ENCODE data around the gene TMIGD1. TPM values are rescaled to one million over a fixed set of nuclear protein-coding genes. Genes with fewer than 3 reads are reported as not detected.
A peak's percentile ranks its signal among the peaks of the same experiment; 100 is the strongest.

TMIGD1 gene
- total and polyA plus RNA-seq, 12 donors, result not detected

DNA sequence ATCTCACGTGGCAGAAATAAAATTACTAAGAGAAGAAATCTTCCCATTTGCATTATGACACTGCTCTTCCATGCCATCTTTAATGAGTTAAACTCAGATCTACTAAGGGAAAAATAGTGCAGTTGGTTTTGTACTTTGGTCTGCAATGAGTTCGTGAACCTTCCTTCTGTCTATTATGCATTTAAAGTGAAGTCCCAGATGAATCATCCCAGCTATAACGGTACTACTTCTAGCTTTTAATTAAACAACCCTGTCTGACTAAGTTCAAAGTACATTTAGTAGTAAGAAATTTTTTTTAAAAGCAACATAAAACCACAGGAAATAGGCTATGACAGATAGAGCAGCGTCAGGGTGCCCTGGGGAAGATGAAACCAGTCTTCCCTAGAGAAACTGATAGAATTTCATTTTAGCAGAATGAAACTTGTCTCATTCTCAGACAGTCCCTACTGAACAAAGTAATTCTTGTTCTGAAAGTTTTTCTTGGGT is 1.8 kb downstream of the TMIGD1 start:
- H3K27me3 ChIP-seq, result peaks cover 0 to 9% (median 0%) of the 10 kb centered on the region in 7 donors
- H3K36me3 ChIP-seq, result no peaks in the 10 kb centered on the region
- 60 to 65% methylated on average over 4 of the region's 4 CpGs for WGBS, 2 donors
- no peak overlapping the region for H3K4me3 ChIP-seq
- H3K27ac ChIP-seq, result peak overlapping the region in 1 of 10 donors; percentile 66
- TF ChIP-seq, protein P1, sequence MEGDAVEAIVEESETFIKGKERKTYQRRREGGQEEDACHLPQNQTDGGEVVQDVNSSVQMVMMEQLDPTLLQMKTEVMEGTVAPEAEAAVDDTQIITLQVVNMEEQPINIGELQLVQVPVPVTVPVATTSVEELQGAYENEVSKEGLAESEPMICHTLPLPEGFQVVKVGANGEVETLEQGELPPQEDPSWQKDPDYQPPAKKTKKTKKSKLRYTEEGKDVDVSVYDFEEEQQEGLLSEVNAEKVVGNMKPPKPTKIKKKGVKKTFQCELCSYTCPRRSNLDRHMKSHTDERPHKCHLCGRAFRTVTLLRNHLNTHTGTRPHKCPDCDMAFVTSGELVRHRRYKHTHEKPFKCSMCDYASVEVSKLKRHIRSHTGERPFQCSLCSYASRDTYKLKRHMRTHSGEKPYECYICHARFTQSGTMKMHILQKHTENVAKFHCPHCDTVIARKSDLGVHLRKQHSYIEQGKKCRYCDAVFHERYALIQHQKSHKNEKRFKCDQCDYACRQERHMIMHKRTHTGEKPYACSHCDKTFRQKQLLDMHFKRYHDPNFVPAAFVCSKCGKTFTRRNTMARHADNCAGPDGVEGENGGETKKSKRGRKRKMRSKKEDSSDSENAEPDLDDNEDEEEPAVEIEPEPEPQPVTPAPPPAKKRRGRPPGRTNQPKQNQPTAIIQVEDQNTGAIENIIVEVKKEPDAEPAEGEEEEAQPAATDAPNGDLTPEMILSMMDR (IDR thresholded peaks at IDR 0.05), result no peak
- DNase-seq (no peak), ATAC-seq (no peak)
- H3K9me3 ChIP-seq, result no peaks in the 10 kb centered on the region
- intact Hi-C loops (cut with DNase I), result loop anchor here in 3 of 10 donors (10.0 kb wide), 2 partner anchors 207 to 227 kb away; no protein-coding TSS in a partner anchor
- peaks cover 0 to 13% (median 0%) of the 10 kb centered on the region in 9 donors for H3K4me1 ChIP-seq

DNA sequence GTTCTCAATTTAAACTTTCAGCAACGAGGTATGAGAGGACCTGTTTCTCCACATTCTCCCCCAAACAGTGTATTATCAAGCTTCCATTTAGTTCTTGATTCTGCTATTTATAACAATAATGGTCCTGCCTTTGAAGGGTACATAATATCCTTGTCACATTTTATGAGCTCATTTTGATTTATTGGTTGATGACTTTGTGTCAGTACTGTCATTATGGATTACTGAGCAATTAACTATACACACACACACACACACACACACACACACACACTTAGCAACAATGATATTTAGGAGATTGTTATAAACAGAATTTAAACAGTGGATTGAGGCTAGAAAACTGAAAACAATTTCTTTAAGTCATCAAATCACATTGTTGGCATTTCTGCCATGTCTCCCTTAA is 7.0 kb downstream of the TMIGD1 start:
- no peak for ATAC-seq
- Histone ChIP-seq H3K9me3 (no peaks in the 10 kb centered on the region), H3K4me1 (peaks cover 0 to 19% (median 0%) of the 10 kb centered on the region in 9 donors), H3K36me3 (no peaks in the 10 kb centered on the region), H3K4me3 (no peak overlapping the region), H3K27ac (no peak overlapping the region), H3K27me3 (peaks cover 0 to 9% (median 0%) of the 10 kb centered on the region in 7 donors)
- intact Hi-C loops (cut with DNase I), result no loop called here
- TF ChIP-seq, protein P1 (IDR thresholded peaks at IDR 0.05), result no peak
- DNase-seq, result no peak
- 59 to 64% methylated on average over 1 of the region's 1 CpG for WGBS, 2 donors

DNA sequence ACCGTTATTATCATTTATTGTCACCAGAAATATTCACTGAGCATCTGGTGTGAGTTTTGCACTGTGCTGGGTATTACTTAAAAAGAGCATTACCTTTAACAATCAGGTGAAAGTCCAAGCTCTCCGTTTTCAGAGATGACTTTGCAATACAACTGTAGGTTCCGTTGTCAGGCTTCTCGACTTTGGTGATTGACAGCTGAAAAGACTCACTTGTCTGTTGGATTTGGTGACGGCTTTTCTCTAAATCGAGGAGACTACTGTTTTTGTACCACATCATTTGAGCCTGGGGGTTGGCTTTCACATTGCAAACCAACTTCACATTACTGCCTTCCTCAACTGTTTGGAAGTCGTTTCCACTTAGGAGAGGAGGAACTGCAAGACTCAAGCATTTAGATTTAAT is 9.1 kb downstream of the TMIGD1 start:
- H3K27me3 ChIP-seq, result peaks cover 0 to 10% (median 0%) of the 10 kb centered on the region in 7 donors
- no peak overlapping the region for H3K4me3 ChIP-seq
- no peak overlapping the region for H3K27ac ChIP-seq
- ATAC-seq, result no peak
- intact Hi-C loops (cut with DNase I), result no loop called here
- no peaks in the 10 kb centered on the region for H3K36me3 ChIP-seq
- 74 to 82% methylated on average over 7 of the region's 7 CpGs for WGBS, 2 donors
- H3K9me3 ChIP-seq, result no peaks in the 10 kb centered on the region
- no peak for DNase-seq
- H3K4me1 ChIP-seq, result peaks cover 0 to 17% (median 0%) of the 10 kb centered on the region in 9 donors
- TF ChIP-seq, protein P1 (IDR thresholded peaks at IDR 0.05), result no peak

DNA sequence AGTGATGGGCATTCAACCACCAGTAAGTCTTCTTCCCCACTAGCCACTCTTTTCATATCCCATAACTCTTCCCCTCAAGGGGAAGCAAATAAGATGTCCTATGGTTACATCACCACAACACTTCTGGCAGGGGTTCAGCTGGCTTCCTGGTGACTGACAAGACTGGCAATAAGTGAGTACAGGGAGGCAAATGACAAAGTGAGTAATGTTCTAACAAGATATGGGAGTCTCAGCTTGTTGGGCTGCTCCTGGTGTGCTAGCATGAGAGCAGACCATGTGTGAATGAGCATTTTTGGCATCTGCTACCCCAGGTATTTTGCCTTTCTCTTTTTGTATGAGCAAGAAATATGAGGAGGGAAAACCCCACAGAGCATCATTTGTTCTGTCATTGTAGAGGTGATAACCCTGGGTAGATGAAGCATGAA is 9.9 kb downstream of the TMIGD1 start:
- ATAC-seq, result no peak
- no peak for DNase-seq
- TF ChIP-seq, protein P1 (IDR thresholded peaks at IDR 0.05), result no peak

More for the DNA sequence above, 9.9 kb downstream of the TMIGD1 start:
- Histone ChIP-seq H3K36me3 (no peaks in the 10 kb centered on the region), H3K27me3 (peaks cover 0 to 8% (median 0%) of the 10 kb centered on the region in 7 donors), H3K9me3 (no peaks in the 10 kb centered on the region), H3K4me3 (no peak overlapping the region), H3K4me1 (peaks cover 0 to 17% (median 0%) of the 10 kb centered on the region in 9 donors), H3K27ac (peak overlapping the region in 1 of 10 donors; percentile 5)
- intact Hi-C loops (cut with DNase I), result no loop called here
